Measurements from ENCODE around the gene METTL24.
"Not testable (repeated sequence)": the region's sequence is repeated elsewhere in the genome, so short reads cannot be mapped to it uniquely, and the experiment has no call there.

The METTL24 gene

GRCh38 chr6:110363748-110364147, 5.6 kb upstream of the METTL24 start:
- DNase-seq (ENCODE audit: low spot score) = no peak

GRCh38 chr6:110360676-110361075, 2.5 kb upstream of the METTL24 start:
- no peak for DNase-seq (ENCODE audit: low spot score)

DNA sequence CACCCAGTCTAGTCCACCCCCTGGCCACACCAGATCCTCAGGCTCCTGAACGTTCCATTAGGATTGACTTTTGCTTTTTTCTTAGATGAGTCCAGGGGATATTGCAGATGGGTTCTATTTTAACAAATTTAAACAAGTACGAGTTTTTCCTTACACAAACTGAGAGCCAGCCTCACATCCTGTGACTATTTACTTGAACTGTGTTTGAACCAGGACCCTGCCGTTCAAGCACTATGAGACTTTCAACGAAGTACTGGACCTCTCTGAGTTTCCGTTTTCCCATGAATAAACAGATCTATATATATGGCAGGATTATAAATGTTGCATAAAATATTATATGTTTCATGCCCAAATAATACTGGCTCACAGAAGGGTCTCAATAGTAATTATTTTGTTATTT, 1.4 kb upstream of the METTL24 start:
- no peak for DNase-seq (ENCODE audit: low spot score)

DNA sequence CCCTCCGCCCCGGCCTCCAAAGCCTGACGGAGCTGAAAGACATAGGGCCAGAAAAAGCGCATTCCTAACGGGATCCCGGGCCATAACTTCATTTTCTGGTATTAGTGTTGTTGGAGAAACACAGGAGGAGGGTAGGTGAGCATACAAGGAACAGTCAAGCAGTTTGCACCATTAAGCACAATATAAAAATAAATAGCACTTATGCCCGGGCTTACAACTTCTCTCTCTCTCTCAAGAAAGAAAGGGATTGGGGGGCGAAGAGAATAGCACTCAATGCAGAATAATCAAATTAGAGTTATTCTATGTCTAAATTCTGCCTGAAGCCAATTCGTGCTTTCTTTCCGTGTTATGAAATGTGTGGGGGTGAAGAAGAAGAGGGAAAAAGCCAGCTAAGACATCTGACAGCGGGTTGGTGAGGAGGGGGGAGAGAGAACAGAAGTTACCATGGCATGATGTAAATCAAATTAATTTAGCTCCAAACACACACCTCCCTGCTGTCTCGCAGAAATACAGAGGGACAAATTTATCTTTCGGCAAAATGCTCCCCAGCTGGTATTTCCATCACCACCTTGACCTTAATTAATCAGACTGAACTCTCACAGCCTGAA, 508 bp upstream of the METTL24 start:
- DNase-seq (ENCODE audit: low spot score) = no peak

GRCh38 chr6:110357298-110357663, 868 bp downstream of the METTL24 start:
- no peak for DNase-seq (ENCODE audit: low spot score)

- no peak for DNase-seq (ENCODE audit: low spot score)
These were observed 1.4 kb downstream of the METTL24 start for GRCh38 chr6:110356778-110357177.

DNA sequence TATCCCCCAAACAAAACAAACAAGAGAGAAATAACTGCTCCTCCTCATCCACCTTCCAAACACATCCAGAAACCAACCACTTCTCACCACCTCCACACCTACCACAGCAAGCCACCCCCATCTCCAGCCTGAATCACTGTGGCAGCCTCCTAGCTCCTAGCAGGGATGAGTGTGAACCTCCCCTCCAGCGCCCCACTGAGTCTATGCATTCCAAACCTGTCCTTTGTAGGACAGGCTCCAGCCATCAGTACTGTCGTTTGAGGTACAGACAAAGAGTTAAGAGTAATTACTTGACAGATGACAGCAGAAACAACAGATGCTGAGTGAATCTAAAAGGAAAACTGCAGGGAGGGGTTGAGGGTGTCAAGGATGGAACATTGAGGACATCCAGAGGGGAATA, 2.4 kb downstream of the METTL24 start:
- no peak for DNase-seq (ENCODE audit: low spot score)

GRCh38 chr6:110355022-110355421, 3.1 kb downstream of the METTL24 start:
- no peak for DNase-seq (ENCODE audit: low spot score)

DNA sequence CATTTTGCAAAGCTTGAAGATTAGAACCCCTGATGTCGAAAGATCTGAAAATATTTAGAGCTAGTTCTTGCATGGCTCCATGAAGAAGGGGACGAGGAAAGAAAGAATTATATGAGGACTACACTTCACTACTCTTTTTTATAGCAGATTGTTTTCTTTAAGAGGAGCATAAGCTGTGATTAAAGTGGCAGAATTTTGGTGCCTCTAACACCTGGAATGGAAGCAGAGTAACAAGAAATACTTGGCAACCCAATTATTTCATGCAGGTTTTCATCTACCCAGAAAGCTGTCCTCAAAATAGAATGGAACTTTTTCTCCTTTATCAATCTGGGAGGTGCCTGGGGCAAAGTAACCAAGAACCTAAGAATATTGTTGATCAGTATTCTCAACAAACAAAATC, 4.0 kb downstream of the METTL24 start:
- no peak for DNase-seq (ENCODE audit: low spot score)

DNA sequence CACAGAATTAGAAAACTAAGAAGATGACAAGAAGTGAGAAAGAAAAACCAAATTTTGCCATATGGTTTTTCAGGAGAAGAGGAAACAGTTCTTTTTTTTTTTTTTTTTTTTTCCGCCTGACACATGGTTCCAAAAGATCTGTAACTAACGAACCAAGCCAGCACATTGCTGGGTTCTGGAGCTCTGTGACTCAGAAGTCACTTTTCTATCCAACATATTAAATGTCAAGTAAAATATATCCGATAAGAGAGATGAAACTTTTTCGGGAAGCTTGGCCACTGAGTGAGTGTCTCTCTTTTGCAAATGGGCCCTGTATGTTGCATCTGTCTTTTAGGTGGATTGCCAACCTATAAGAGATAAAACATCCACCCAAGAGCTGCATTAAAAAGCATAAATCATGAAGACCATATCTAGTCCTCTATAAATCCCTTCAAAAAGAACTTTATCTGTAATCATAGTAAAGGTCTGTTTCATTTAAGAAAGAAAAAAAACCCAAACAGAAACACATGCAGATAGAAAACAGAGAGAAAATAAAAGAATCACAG, 4.6 kb downstream of the METTL24 start:
- no peak for DNase-seq (ENCODE audit: low spot score)

DNA sequence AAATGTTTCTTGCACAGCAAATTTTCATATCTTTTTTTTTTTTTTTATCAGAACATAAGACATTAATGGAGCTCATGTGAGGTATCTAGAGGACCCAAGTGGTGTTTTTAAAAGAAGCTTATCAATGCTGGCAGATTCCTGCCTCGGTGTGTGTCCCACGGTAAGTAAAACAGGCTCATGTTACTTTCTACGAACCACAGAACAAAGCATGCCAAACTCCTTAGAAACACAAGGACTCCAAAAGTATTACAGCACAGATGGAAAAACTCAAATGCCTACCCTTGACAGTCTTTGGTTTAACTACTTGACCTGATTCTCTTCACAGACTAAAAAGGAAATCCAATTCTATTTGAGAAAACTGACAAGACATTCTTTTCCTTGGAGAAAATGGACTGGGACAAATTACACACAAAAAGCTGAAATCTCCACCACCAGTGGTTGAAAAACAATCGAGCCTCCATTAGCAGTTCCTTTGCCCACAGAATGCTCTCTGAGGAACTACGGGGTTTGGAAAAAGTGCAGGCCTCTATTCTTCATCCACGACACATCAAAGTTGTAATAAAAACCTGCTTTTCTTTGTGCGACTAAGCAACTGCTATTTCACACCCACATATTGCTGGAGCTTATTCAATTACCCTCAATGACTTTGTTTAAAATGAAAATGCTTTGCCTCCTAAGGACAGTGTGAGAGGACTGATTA, 5.4 kb downstream of the METTL24 start:
- DNase-seq (ENCODE audit: low spot score) = no peak

GRCh38 chr6:110351986-110352385, 6.2 kb downstream of the METTL24 start:
- DNase-seq (ENCODE audit: low spot score) = no peak

GRCh38 chr6:110351546-110351945, 6.6 kb downstream of the METTL24 start:
- DNase-seq (ENCODE audit: low spot score) = no peak

DNA sequence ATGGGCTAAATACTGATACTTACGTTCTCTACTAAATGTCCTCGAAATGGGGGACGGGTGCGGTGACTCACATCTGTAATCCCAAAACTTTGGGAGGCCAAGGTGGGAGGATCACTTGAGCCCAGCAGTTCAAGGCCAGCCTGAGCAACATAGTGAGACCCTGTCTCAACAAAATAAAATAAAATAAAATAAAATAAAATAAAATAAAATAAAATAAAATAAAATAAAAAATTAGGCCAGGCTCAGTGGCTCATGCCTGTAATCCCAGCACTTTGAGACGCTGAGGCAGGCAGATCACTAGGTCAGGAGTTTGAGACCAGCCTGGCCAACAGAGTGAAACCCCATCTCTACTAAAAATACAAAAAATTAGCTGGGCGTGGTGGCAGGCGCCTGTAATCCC, 7.6 kb downstream of the METTL24 start:
- DNase-seq (ENCODE audit: low spot score) = not testable (repeated sequence)

- DNase-seq (ENCODE audit: low spot score) = no peak
These were observed 9.0 kb downstream of the METTL24 start for GRCh38 chr6:110348961-110349690.

DNA sequence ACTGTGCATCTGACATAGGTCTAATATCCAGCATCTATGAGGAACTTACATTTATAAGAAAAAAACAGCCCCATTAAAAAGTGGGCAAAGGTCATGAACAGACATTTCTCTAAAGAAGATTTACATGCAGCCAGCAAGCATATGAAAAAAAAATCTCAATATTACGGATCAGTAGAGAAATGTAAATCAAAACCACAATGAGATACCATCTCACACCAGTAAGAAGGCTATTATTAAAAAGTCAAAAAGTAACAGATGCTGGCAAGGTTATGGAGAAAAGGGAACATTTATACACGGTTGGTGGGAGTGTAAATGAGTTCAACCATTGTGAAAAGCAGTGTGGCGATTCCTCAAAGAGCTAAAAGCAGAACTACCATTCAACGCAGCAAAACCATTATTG, 13.1 kb downstream of the METTL24 start:
- DNase-seq (ENCODE audit: low spot score) = no peak

DNA sequence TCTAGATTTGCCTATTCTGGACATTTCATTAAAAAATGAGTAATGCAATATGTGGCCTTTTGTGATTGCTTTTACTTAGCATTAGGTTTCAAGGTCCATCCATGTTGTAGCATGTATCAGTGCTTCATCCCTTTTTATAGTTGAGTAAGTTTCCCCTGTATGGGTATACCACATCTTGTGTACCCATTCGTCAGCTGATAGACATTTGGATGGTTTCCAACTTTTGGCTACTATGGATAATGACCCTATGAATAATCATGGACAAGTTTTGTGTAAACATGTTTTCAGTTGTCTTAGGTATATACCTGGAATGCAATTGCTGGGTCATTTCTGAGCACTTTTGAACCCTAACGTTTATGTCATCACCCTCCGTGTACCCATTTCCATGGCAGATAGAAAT, 15.4 kb downstream of the METTL24 start:
- DNase-seq (ENCODE audit: low spot score) = no peak

GRCh38 chr6:110341663-110342596, 16.2 kb downstream of the METTL24 start:
- no peak for DNase-seq (ENCODE audit: low spot score)

GRCh38 chr6:110341067-110341466, 17.1 kb downstream of the METTL24 start:
- DNase-seq (ENCODE audit: low spot score) = no peak

DNA sequence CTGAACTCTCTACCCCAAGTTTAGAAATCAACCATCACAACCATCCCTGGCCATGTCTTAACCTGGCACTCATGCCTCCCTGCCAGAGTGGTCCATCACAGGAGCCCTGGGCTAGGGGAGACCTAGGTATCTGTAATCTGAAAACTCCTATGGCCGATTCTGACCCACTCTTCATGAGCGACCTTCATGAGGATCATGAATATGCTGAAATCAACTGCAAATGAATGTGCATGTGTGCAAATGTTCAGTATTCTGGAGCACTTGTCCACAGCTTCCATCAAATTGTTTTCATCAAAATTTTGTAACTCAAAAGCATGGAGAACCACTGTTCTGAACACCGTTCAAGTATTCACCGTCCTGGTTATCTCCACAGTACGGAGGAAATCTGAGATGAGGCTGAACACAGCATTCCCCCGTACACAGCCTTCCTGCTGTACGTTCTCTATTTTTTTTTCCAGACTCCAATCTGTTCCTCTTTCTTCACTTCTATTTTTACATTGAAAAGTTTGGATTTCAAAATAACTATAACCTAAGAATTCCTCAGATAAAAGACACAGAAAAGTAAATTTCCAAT, 17.7 kb downstream of the METTL24 start:
- no peak for DNase-seq (ENCODE audit: low spot score)

DNA sequence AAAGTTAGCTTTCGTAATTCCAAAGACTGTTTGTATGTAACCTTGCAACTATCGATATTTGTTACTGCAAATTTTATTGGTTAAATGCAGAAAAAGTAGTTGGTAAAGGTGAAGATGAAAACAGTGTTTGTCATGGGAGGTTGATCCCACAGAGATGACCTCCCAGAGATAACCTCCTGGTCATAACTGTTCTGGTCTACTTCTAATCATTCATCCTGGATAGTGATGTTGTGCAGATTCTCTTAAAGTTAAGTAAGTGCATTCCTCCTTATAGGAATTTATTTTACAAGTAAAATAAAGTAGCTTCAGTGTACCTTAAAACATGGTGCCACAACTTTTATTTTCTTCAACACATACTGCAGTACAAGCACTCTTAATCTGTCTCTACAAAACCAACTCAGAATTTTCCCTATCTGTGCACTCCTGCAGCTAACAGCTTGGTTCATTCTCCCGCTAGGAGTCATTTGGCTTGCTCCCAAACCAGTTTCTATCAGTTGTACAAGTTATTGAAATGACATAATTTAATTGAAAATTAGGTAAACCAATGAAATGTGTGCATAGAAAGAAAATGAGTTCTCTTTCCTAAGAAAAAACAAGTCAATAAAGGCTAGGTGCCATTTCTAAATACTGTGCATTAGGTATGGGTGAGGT, 19.2 kb downstream of the METTL24 start:
- DNase-seq (ENCODE audit: low spot score) = no peak

Data from CD4-positive, alpha-beta T cell treated with Interleukin-2 at 100 ng/mL for 4 hours (primary cell).